Loucy (cell line): Measurements from ENCODE around the gene TDRD7.
"Not testable (repeated sequence)": the region's sequence is repeated elsewhere in the genome, so short reads cannot be mapped to it uniquely, and the experiment has no call there.

ENCODE experiments used
- H2AFZ ChIP-seq: fragments of 200-600 bp; sonication (generic); 2 replicates; pipeline ENCODE4 v1.6.0; 2016; ENCODE audit warnings: antibody characterized with exemption, mild to moderate bottlenecking, low read length, moderate library complexity
- H3F3A ChIP-seq: fragments of 200-600 bp; 2 replicates; pipeline ENCODE4 v1.6.0; 2016; ENCODE audit warnings: antibody characterized with exemption, low read depth, mild to moderate bottlenecking
- H3K27me3 ChIP-seq: fragments of 200-600 bp; sonication (generic); 2 replicates; pipeline ENCODE4 v1.6.1; 2014; ENCODE audit warnings: low read length, mild to moderate bottlenecking; ENCODE audit not compliant: insufficient read depth, poor library complexity, severe bottlenecking
- H3K36me3 ChIP-seq: fragments of 200-600 bp; sonication (generic); 2 replicates; pipeline ENCODE4 v1.6.1; 2016; ENCODE audit warnings: low read length; ENCODE audit not compliant: insufficient read depth
- H3K4me1 ChIP-seq: fragments of 200-600 bp; sonication (generic); 2 replicates; pipeline ENCODE4 v1.5.1; 2014; ENCODE audit warnings: low read length, mild to moderate bottlenecking; ENCODE audit not compliant: insufficient read depth, poor library complexity, severe bottlenecking
- H3K4me2 ChIP-seq: fragments of 200-600 bp; sonication (generic); 2 replicates; pipeline ENCODE4 v1.6.0; 2014; ENCODE audit warnings: antibody characterized with exemption, low read length, low read depth, mild to moderate bottlenecking; ENCODE audit not compliant: poor library complexity, severe bottlenecking
- H3K4me3 ChIP-seq: fragments of 200-600 bp; sonication (generic); 2 replicates; pipeline ENCODE4 v1.5.1; 2014; ENCODE audit warnings: low read length, mild to moderate bottlenecking, mixed read lengths; ENCODE audit not compliant: poor library complexity, severe bottlenecking
- H3K79me2 ChIP-seq: fragments of 200-600 bp; sonication (generic); 2 replicates; pipeline ENCODE4 v1.6.1; 2014; ENCODE audit warnings: low read length; ENCODE audit not compliant: insufficient read depth
- H3K9ac ChIP-seq: fragments of 200-600 bp; sonication (generic); 2 replicates; pipeline ENCODE4 v1.6.0; 2014; ENCODE audit warnings: mild to moderate bottlenecking, low read depth, low read length, moderate library complexity; ENCODE audit not compliant: poor library complexity, severe bottlenecking
- H3K9me2 ChIP-seq: fragments of 200-600 bp; sonication (generic); replicated peaks from 2 replicates; pipeline ENCODE4 v1.6.1; 2016; ENCODE audit warnings: low read depth, low read length, mixed read lengths
- H3K9me3 ChIP-seq: fragments of 200-600 bp; sonication (generic); 2 replicates; pipeline ENCODE4 v1.6.1; 2014; ENCODE audit warnings: mild to moderate bottlenecking, antibody characterized with exemption, low read length, low read depth; ENCODE audit not compliant: insufficient read depth
- H4K20me1 ChIP-seq: fragments of 200-600 bp; sonication (generic); 2 replicates; pipeline ENCODE4 v1.6.0; 2014; ENCODE audit warnings: antibody characterized with exemption, low read length, mild to moderate bottlenecking; ENCODE audit not compliant: insufficient read depth, poor library complexity, severe bottlenecking
- CTCF ChIP-seq: fragments of 200-600 bp; sonication (generic); conservative IDR thresholded peaks from 2 replicates; pipeline ENCODE4 v1.5.1; 2014; ENCODE audit warnings: mild to moderate bottlenecking, antibody characterized with exemption, low read length
- EZH2phosphoT487 ChIP-seq: fragments of 200-600 bp; IDR thresholded peaks from 2 replicates; pipeline ENCODE4 v1.6.1; 2018; ENCODE audit warnings: antibody characterized with exemption, mild to moderate bottlenecking, moderate library complexity, borderline replicate concordance

The TDRD7 gene

GRCh38 chr9:97491216-97491999 lies 79.5 kb downstream of the TDRD7 start:
- H4K20me1 ChIP-seq: no peaks in the 10 kb centered on the region
- no peaks in the 10 kb centered on the region for H3K79me2 ChIP-seq
- no peak overlapping the region for H2AFZ ChIP-seq
- TF ChIP-seq EZH2phosphoT487 (no peak), CTCF (no peak)
- H3K4me1 ChIP-seq: no peaks in the 10 kb centered on the region
- H3K9me2 ChIP-seq: no peaks in the 10 kb centered on the region
- H3K4me2 ChIP-seq: no peak overlapping the region
- no peak overlapping the region for H3K9ac ChIP-seq
- H3K27me3 ChIP-seq: no peaks in the 10 kb centered on the region
- no peaks in the 10 kb centered on the region for H3K9me3 ChIP-seq
- H3K36me3 ChIP-seq: no peaks in the 10 kb centered on the region
- no peak overlapping the region for H3K4me3 ChIP-seq
- H3F3A ChIP-seq: no peaks in the 10 kb centered on the region

- not testable (repeated sequence) for H3K79me2 ChIP-seq, H3K9ac ChIP-seq, H4K20me1 ChIP-seq, H3K4me1 ChIP-seq, H3K4me3 ChIP-seq, H3F3A ChIP-seq, H3K9me3 ChIP-seq, H3K9me2 ChIP-seq, H2AFZ ChIP-seq, H3K36me3 ChIP-seq, H3K4me2 ChIP-seq
- H3K27me3 ChIP-seq: peaks cover 16% of the 10 kb centered on the region
These were observed 85.9 kb downstream of the TDRD7 start for GRCh38 chr9:97497558-97498375.

- not testable (repeated sequence) for H3K79me2 ChIP-seq, H3K4me3 ChIP-seq, H3F3A ChIP-seq, H3K4me2 ChIP-seq, H2AFZ ChIP-seq, H3K9me3 ChIP-seq, H3K9ac ChIP-seq, H3K36me3 ChIP-seq, H4K20me1 ChIP-seq, H3K9me2 ChIP-seq, H3K4me1 ChIP-seq
- peaks cover 16% of the 10 kb centered on the region for H3K27me3 ChIP-seq
These were observed 87.0 kb downstream of the TDRD7 start for GRCh38 chr9:97498846-97499245.

GRCh38 chr9:97500263-97500662 lies 88.4 kb downstream of the TDRD7 start:
- no peak overlapping the region for H3K4me2 ChIP-seq
- H3K9me3 ChIP-seq: no peaks in the 10 kb centered on the region
- H3K9me2 ChIP-seq: no peaks in the 10 kb centered on the region
- H3K27me3 ChIP-seq: peaks cover 16% of the 10 kb centered on the region
- H2AFZ ChIP-seq: no peak overlapping the region
- no peak overlapping the region for H3K9ac ChIP-seq
- peaks cover 6% of the 10 kb centered on the region for H3K4me1 ChIP-seq
- H3K79me2 ChIP-seq: no peaks in the 10 kb centered on the region
- H3K4me3 ChIP-seq: no peak overlapping the region
- H3F3A ChIP-seq: 0 out of 2 replicates have a peak, but pooled peaks cover 3% of the 10 kb centered on the region
- H4K20me1 ChIP-seq: no peaks in the 10 kb centered on the region
- TF ChIP-seq CTCF (no peak), EZH2phosphoT487 (no peak)
- no peaks in the 10 kb centered on the region for H3K36me3 ChIP-seq
